ENCODE data around the gene GPC1. TPM values are rescaled to one million over a fixed set of nuclear protein-coding genes. Genes with fewer than 3 reads are reported as not detected.
A peak's percentile ranks its signal among the peaks of the same experiment; 100 is the strongest.
"Not testable (repeated sequence)": the region's sequence is repeated elsewhere in the genome, so short reads cannot be mapped to it uniquely, and the experiment has no call there.

Gene GPC1, protein sequence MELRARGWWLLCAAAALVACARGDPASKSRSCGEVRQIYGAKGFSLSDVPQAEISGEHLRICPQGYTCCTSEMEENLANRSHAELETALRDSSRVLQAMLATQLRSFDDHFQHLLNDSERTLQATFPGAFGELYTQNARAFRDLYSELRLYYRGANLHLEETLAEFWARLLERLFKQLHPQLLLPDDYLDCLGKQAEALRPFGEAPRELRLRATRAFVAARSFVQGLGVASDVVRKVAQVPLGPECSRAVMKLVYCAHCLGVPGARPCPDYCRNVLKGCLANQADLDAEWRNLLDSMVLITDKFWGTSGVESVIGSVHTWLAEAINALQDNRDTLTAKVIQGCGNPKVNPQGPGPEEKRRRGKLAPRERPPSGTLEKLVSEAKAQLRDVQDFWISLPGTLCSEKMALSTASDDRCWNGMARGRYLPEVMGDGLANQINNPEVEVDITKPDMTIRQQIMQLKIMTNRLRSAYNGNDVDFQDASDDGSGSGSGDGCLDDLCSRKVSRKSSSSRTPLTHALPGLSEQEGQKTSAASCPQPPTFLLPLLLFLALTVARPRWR
- polyA plus RNA-seq (2011; rRNA removed) (46.8 and 72.0 TPM in 2 replicates), polyA minus RNA-seq (2011; rRNA and poly(A)+ RNA removed) (34.7 and 44.8 TPM in 2 replicates)

DNA sequence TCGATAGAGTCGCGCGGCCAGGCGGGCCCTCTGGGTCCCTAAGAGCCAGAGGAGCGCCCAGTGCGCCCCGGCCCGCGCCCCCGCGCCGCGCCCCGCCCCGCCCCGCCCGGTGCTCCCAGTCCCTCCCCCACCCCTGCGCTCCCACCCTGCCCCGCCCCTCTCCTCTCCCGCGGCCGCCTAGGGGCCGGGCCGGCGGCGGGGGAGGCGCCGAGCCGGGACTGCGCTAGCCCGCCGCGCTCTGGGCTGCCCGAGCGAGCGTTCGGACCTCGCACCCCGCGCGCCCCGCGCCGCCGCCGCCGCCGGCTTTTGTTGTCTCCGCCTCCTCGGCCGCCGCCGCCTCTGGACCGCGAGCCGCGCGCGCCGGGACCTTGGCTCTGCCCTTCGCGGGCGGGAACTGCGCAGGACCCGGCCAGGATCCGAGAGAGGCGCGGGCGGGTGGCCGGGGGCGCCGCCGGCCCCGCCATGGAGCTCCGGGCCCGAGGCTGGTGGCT lies at the start of gene GPC1:
Gene GPC1 (plus strand): TSS at position 207 of the 491 bp plus-strand sequence. CDS start 256 bp downstream, at position 463.
- no peak for TF ChIP-seq CTCF (IDR thresholded peaks at IDR 0.05; ENCODE audit: low read depth, low read length)
- H3K27ac ChIP-seq (ENCODE audit: low read depth, low read length) = peak within 1 kb of the TSS; percentile 93
- H3K4me3 ChIP-seq (ENCODE audit: low read depth, low read length) = peak within 1 kb of the TSS; percentile 70
- ChIA-PET CTCF (interaction anchor here (1.9 kb wide), 1 partner anchor 202 kb away, joined by 31 read pairs; no protein-coding TSS in a partner anchor), POLR2A (interaction anchor here (1.0 to 1.3 kb wide), 2 partner anchors 48 to 66 kb away, joined by 3 to 5 read pairs; no protein-coding TSS in a partner anchor)
- no peaks in the 10 kb centered on the region for H3K27me3 ChIP-seq (ENCODE audit: control insufficient read depth, insufficient read depth, low read length)
- no peak for DNase-seq (ENCODE audit: low read depth, low spot score)
- peaks cover 4% of the 10 kb centered on the region; the same call in 1 of the 2 replicates for H3K9me3 ChIP-seq (ENCODE audit: control insufficient read depth, insufficient read depth, low read length)

GRCh38 chr2:240386326-240386725 lies 49.1 kb upstream of the GPC1 start:
- no peak for DNase-seq (ENCODE audit: low read depth, low spot score)
- Histone ChIP-seq H3K27ac (ENCODE audit: low read depth, low read length) (no peak overlapping the region), H3K27me3 (ENCODE audit: control insufficient read depth, insufficient read depth, low read length) (no peaks in the 10 kb centered on the region), H3K9me3 (ENCODE audit: control insufficient read depth, insufficient read depth, low read length) (peaks cover 8% of the 10 kb centered on the region; the same call in 1 of the 2 replicates), H3K4me3 (ENCODE audit: low read depth, low read length) (no peak overlapping the region)
- TF ChIP-seq CTCF (IDR thresholded peaks at IDR 0.05; ENCODE audit: low read depth, low read length) = no peak
- CTCF ChIA-PET = interaction anchor here (0.6 to 2.6 kb wide), 3 partner anchors 52 to 365 kb away, joined by 3 to 13 read pairs (median 4); no protein-coding TSS in a partner anchor
- POLR2A ChIA-PET = interaction anchor here (0.6 to 1.2 kb wide), 4 partner anchors 12 to 212 kb away, joined by 3 to 10 read pairs (median 4); no protein-coding TSS in a partner anchor

GRCh38 chr2:240386743-240387142 lies 48.7 kb upstream of the GPC1 start:
- H3K4me3 ChIP-seq (ENCODE audit: low read depth, low read length); H3K9me3 ChIP-seq (ENCODE audit: control insufficient read depth, insufficient read depth, low read length); H3K27me3 ChIP-seq (ENCODE audit: control insufficient read depth, insufficient read depth, low read length); DNase-seq (ENCODE audit: low read depth, low spot score): not testable (repeated sequence)
- ChIA-PET POLR2A (interaction anchor here (0.6 to 2.0 kb wide), 8 partner anchors 13 to 212 kb away, joined by 3 to 17 read pairs (median 5); partner anchors contain the start of gene GPC1), CTCF (interaction anchor here (0.6 to 2.6 kb wide), 2 partner anchors 154 to 365 kb away, joined by 4 to 13 read pairs; no protein-coding TSS in a partner anchor)
- peak overlapping the region; percentile 92 for H3K27ac ChIP-seq (ENCODE audit: low read depth, low read length)

GRCh38 chr2:240387325-240387668 lies 48.2 kb upstream of the GPC1 start:
- TF ChIP-seq CTCF (IDR thresholded peaks at IDR 0.05; ENCODE audit: low read depth, low read length) = no peak
- peak overlapping the region; percentile 92 for H3K27ac ChIP-seq (ENCODE audit: low read depth, low read length)
- DNase-seq (ENCODE audit: low read depth, low spot score) = no peak
- H3K27me3 ChIP-seq (ENCODE audit: control insufficient read depth, insufficient read depth, low read length) = no peaks in the 10 kb centered on the region
- peaks cover 8% of the 10 kb centered on the region; the same call in 1 of the 2 replicates for H3K9me3 ChIP-seq (ENCODE audit: control insufficient read depth, insufficient read depth, low read length)
- ChIA-PET POLR2A (interaction anchor here (1.1 to 2.0 kb wide), 5 partner anchors 13 to 67 kb away, joined by 4 to 17 read pairs (median 5); partner anchors contain the start of gene GPC1), CTCF (interaction anchor here (2.6 kb wide), 1 partner anchor 154 kb away, joined by 13 read pairs; no protein-coding TSS in a partner anchor)
- peak overlapping the region; percentile 42 for H3K4me3 ChIP-seq (ENCODE audit: low read depth, low read length)

DNA sequence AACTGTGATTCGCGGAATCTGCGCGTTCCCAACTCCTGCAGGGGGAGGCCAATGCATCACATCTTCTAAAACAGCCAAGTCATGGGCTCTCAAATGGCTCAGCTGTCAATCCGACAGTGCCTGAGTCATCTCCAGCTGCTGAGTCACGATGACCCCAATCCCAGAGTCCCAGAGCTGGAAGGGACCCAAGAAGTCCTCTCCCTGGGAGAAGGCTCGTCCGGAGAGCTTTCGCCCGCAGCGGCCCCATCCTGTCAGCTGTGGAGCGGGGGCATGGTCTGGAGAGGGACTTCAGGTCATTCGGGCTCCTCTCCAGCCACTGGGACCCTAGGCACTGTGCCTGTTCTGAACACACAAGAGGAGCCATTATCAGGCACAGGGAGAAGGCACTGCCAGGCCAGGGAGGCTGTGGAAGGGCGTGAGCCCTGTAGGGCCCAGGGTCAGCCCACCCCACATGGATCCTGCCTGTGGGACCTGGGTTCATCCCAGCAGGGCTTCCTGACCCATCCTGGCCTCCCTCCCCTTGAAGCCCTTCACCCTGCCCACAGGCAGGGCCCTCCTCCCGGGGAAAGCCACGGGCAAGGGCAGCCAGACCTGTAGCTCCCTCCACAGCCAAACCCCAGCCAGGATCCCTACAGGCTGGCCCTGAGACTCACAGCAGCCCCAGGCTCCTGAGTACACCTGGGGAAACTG lies 47.6 kb upstream of the GPC1 start:
- Histone ChIP-seq H3K27me3 (ENCODE audit: control insufficient read depth, insufficient read depth, low read length) (no peaks in the 10 kb centered on the region), H3K4me3 (ENCODE audit: low read depth, low read length) (no peak overlapping the region), H3K27ac (ENCODE audit: low read depth, low read length) (peak overlapping the region; percentile 92), H3K9me3 (ENCODE audit: control insufficient read depth, insufficient read depth, low read length) (peaks cover 8% of the 10 kb centered on the region; the same call in 1 of the 2 replicates)
- peak; percentile 91 for DNase-seq (ENCODE audit: low read depth, low spot score)
- ChIA-PET CTCF (interaction anchor here (1.2 to 2.6 kb wide), 2 partner anchors 51 to 155 kb away, joined by 6 to 13 read pairs; no protein-coding TSS in a partner anchor), POLR2A (interaction anchor here (1.1 to 2.0 kb wide), 5 partner anchors 14 to 68 kb away, joined by 4 to 17 read pairs (median 5); partner anchors contain the start of gene GPC1)
- peak; percentile 24; the same call in 1 of the 2 replicates for TF ChIP-seq CTCF (IDR thresholded peaks at IDR 0.05; ENCODE audit: low read depth, low read length)

Data from AG04450 (cell line).